Stimulated activated CD4-positive, alpha-beta T cell treated with anti-CD3 and anti-CD28 coated beads, TNF-alpha, amount 100 ng/mL, for 24 hours (primary cell): ENCODE data around the gene ABTB2.
"Not testable (repeated sequence)": the region's sequence is repeated elsewhere in the genome, so short reads cannot be mapped to it uniquely, and the experiment has no call there.

Source experiments
- DNase-seq, 3 experiments: peaks; one replicate each; pipeline ENCODE4 v3.0.0-alpha.2; 2020; ENCODE audit warnings: low read depth in 3 of 3

The ABTB2 gene

GRCh38 chr11:34357701-34358257 lies at the start of gene ABTB2:
Gene ABTB2, minus strand, starts transcription at chr11:34358010.
- DNase-seq: peak; percentile 93 to 98 (median 94)

GRCh38 chr11:34407121-34407813 lies 49.5 kb upstream of the ABTB2 start:
- no peak for DNase-seq

- DNase-seq: no peak
Measured at GRCh38 chr11:34406413-34406812, 48.6 kb upstream of the ABTB2 start.

- no peak for DNase-seq
Measured at GRCh38 chr11:34405079-34405858, 47.5 kb upstream of the ABTB2 start.

GRCh38 chr11:34404280-34404679 lies 46.5 kb upstream of the ABTB2 start:
- no peak for DNase-seq

GRCh38 chr11:34403431-34403830 lies 45.6 kb upstream of the ABTB2 start:
- no peak for DNase-seq

GRCh38 chr11:34397811-34398210 lies 40.0 kb upstream of the ABTB2 start:
- no peak for DNase-seq

- DNase-seq: no peak
Measured at GRCh38 chr11:34397120-34397519, 39.3 kb upstream of the ABTB2 start.

GRCh38 chr11:34395916-34396550 lies 38.2 kb upstream of the ABTB2 start:
- DNase-seq: no peak

- no peak for DNase-seq
Measured at GRCh38 chr11:34394771-34395300, 37.0 kb upstream of the ABTB2 start.

GRCh38 chr11:34387653-34388052 lies 29.8 kb upstream of the ABTB2 start:
- no peak for DNase-seq

- DNase-seq: not testable (repeated sequence)
Measured at GRCh38 chr11:34386356-34386755, 28.5 kb upstream of the ABTB2 start.

- DNase-seq: no peak
Measured at GRCh38 chr11:34382532-34383276, 24.9 kb upstream of the ABTB2 start.

- DNase-seq: no peak
Measured at GRCh38 chr11:34381775-34382174, 24.0 kb upstream of the ABTB2 start.

GRCh38 chr11:34380696-34381095 lies 22.9 kb upstream of the ABTB2 start:
- DNase-seq: no peak

- DNase-seq: no peak
Measured at GRCh38 chr11:34379539-34379938, 21.7 kb upstream of the ABTB2 start.

GRCh38 chr11:34379079-34379478 lies 21.3 kb upstream of the ABTB2 start:
- no peak for DNase-seq

- no peak for DNase-seq
Measured at GRCh38 chr11:34373727-34374126, 15.9 kb upstream of the ABTB2 start.

- DNase-seq: peak in 1 of 3 experiments; percentile 9
Measured at GRCh38 chr11:34366522-34366921, 8.7 kb upstream of the ABTB2 start.

- DNase-seq: no peak
Measured at GRCh38 chr11:34364102-34364501, 6.3 kb upstream of the ABTB2 start.

GRCh38 chr11:34363363-34364084 lies 5.7 kb upstream of the ABTB2 start:
- DNase-seq: no peak
